NCI-H1105 (cell line): Measurements from ENCODE around the gene FANCL.
"Not testable (repeated sequence)": the region's sequence is repeated elsewhere in the genome, so short reads cannot be mapped to it uniquely, and the experiment has no call there.

Experiments used
- DNase-seq: peaks from one replicate; lab custom pipeline; 2025; lab: John Stamatoyannopoulos, UW

Gene FANCL

DNA sequence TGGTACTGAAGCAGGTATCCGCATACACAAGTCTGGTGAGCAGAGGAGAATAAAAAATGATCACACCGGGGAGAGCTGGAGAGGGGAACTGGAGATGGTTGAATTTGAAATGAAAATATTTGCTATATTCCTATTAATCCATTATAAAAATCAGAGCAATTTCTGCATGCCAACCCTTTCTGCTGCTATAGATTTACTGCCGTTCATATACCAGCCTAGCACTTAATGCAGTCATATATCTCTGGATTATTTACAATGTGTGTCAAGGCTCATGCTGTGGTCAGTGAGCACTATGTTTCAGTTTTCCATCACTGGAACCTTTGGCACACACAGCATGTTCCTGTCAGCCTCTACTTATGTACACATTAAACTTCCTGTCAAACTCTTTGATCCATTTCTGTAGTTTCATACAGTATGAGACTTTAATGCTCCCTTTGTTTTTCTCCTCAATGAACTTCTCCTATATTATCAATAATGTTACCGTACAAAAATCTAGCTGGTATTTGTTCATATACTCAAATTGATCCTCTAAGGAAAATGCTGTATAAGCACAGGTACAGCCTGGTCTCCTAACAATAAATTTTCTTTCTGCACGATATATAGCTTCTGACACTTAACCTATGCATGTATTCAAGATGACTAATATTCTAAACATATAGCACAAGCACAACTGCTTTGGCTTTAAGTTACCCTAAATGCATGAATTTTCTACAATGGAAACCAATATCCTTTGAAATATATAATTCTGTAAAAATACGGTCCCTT lies 36.7 kb downstream of the FANCL start:
- DNase-seq = no peak

DNA sequence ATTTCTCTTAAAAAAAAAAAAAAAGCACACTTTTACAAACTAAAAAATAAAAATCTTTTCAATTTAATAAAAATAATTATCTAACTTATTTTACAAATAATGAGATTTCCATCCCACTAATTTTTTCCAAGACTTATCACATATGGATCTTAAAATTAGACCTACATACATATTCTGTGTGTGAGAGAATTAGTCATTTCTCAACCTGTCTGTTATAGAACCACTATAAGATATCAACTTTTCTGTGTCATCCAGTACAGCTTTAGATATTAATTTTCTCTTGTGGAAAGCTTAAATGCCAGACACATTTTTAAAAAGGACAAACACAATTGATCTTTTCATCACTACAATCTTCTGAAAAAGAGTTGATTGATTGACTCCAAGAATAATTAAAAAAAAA lies 38.1 kb downstream of the FANCL start:
- no peak for DNase-seq

- DNase-seq = no peak
Observed at GRCh38 chr2:58202404-58202803, 38.7 kb downstream of the FANCL start.

DNA sequence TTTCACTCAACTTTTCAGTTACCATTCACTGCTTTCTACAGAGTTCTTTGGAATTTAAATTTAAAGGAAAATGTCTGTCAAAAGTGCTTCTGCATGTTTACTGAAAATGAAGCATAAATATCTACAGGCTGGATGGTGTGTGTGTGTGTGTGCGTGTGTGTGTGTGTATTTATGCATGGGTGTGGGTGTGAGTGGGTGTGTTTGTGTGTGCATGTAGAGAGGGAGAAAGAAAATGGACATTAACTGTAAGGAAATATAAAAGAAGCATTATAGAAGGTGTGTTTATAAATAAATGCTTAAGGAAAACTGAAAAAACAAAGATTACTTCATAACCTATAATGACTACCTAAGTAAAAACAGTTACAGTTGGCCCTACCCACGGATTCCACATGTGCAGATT lies 43.2 kb downstream of the FANCL start:
- no peak for DNase-seq

GRCh38 chr2:58195662-58196061 lies 45.5 kb downstream of the FANCL start:
- DNase-seq = no peak

GRCh38 chr2:58194458-58194857 lies 46.7 kb downstream of the FANCL start:
- DNase-seq = no peak

DNA sequence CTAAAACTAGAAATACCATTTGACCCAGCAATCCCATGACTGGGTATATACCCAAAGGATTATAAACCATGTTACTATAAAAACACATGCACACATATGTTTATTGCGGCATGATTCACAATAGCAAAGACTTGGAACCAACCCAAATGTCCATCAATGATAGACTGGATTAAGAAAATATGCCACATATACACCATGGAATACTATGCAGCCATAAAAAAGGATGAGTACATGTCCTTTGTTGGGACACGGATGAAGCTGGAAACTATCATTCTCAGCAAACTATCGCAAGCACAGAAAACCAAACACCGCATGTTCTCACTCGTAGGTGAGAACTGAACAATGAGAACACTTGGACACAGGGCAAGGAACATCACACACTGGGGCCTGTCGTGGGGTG lies 54.1 kb downstream of the FANCL start:
- DNase-seq = not testable (repeated sequence)

- no peak for DNase-seq
Observed at GRCh38 chr2:58186501-58186900, 54.6 kb downstream of the FANCL start.

DNA sequence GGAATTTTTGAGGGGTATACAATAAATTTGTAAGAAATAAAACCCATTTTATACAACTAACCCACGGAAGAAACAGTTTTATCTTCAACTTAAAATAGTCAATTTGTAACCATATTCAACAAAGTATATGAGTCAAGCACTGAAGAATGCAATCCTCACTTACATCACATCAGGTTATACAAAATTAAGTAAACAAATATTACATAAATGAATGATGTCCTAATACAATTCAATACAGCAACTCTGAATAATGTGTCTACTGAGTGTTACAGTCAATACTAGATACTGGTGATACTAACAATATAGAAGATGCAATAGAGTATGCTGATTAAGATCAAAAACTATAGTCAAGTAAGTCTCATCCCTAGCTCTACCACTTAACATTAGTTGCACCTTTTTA lies 58.6 kb downstream of the FANCL start:
- no peak for DNase-seq

DNA sequence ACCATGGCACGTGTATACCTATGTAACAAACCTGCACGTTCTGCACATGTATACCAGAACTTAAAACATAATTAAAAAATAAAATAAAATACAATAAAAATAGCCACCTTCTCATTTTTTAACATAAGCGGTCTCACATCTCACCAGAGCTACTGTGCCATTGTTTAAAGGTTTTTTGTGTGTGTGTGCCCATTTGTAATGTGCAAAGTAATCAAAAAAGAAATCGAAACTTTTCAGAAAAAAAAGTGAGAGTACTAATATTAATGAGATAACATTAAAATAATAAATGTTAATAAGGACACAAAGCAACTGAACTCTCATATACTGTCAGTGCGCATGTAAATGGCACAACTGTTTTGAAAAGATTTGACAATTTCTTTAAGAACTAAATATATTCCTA lies 60.5 kb downstream of the FANCL start:
- DNase-seq = no peak

- not testable (repeated sequence) for DNase-seq
Observed at GRCh38 chr2:58180175-58180574, 61.0 kb downstream of the FANCL start.

DNA sequence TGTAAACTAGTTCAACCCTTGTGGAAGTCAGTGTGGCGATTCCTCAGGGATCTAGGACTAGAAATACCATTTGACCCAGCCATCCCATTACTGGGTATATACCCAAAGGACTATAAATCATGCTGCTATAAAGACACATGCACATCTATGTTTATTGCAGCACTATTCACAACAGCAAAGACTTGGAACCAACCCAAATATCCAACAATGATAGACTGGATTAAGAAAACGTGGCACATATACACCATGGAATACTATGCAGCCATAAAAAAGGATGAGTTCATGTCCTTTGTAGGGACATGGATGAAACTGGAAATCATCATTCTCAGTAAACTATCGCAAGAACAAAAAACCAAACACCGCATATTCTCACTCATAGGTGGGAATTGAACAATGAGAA lies 63.9 kb downstream of the FANCL start:
- not testable (repeated sequence) for DNase-seq

DNA sequence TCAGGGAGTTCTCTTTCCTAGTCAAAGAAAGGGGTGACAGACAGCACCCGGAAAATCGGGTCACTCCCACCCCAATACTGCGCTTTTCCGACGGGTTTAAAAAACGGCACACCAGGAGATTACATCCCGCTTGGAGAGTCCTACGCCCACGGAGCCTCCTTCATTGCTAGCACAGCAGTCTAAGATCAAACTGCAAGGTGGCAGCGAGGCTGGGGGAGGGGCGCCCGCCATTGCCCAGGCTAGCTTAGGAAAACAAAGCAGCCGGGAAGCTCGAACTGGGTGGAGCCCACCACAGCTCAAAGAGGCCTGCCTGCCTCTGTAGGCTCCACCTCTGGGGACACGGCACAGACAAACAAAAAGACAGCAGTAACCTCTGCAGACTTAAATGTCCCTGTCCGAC lies 69.3 kb downstream of the FANCL start:
- DNase-seq = not testable (repeated sequence)

DNA sequence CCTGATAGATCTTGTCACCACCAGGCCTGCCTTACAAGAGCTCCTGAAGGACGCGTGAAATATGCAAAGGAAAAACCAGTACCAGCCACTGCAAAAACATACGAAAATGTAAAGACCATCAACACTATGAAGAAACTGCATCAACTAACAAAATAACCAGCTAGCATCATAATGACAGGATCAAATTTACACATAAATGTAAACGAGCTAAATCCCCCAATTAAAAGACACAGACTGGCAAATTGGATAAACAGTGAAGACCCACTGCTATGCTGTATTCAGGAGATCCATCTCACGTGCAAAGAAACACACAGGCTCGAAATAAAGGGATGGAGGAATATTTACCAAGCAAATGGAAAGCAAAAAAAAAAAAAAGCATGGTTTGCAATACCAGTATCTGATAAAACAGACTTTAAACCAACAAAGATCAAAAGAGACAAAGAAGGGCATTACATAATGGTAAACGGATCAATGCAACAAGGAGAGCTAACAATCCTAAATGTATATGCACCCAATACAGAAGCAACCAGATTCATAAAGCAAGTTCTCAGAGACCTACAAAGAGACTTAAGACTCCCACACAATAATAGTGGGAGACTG lies 70.7 kb downstream of the FANCL start:
- DNase-seq = not testable (repeated sequence)

- not testable (repeated sequence) for DNase-seq
Observed at GRCh38 chr2:58169845-58170244, 71.3 kb downstream of the FANCL start.

- not testable (repeated sequence) for DNase-seq
Observed at GRCh38 chr2:58168130-58168529, 73.0 kb downstream of the FANCL start.

DNA sequence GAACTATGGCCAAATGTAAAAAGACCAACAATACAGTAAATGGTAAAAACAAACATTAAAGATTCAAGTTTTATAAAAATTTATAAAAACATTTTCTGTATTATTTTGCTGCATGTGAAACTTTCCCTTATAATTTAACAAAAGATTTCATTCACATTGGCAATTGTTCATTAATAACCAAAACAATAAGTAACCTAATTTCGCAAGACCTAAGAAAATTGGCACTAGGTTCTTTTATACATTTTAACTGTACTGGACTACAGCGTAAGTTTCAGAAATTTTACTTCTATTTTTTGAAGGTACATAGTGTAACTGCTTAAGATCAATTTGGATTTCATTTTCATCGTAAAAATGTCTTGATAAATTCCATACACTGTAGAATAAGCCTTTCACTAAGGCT lies 77.2 kb downstream of the FANCL start:
- no peak for DNase-seq

- no peak for DNase-seq
Observed at GRCh38 chr2:58158481-58158880, 82.6 kb downstream of the FANCL start.

DNA sequence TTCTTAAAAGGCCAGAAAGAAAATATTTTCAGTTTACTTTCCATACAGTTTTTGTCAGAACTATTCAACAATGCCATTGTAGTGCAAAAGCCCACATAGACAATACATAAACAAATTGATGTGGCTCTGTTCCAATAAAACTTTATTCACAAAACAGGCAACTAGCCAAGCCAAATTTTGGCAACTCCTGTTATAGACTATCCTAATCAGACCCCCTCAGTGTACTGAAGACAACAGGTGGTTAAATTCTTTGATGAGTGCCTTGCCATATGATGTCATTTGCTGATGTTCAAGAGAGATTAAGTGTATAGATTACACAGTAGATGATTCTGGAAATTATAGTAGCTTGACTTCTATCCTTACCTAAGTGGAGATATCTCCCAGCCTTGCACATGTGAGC lies 83.4 kb downstream of the FANCL start:
- DNase-seq = no peak

DNA sequence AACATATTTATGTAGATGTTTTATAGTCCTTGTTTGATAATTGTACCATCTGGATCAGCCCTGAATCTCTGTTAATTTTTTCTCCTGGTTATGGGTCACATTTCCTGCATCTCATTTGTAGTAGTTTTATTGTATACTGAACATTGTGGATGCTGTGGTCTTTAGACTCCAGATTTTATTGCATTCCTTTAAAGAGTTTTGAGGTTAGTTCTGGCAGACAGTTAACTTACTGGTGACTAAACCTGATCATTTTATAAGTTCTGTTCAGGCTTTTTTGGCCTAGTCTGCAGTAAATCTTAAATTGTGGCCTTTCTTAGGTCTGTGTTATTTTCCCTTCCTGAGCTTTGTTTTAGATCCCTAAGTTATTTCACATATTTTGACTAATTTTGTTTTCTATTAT lies 84.3 kb downstream of the FANCL start:
- no peak for DNase-seq

GRCh38 chr2:58155160-58155778 lies 85.9 kb downstream of the FANCL start:
- DNase-seq = no peak

- no peak for DNase-seq
Observed at GRCh38 chr2:58146707-58147106, 94.4 kb downstream of the FANCL start.

DNA sequence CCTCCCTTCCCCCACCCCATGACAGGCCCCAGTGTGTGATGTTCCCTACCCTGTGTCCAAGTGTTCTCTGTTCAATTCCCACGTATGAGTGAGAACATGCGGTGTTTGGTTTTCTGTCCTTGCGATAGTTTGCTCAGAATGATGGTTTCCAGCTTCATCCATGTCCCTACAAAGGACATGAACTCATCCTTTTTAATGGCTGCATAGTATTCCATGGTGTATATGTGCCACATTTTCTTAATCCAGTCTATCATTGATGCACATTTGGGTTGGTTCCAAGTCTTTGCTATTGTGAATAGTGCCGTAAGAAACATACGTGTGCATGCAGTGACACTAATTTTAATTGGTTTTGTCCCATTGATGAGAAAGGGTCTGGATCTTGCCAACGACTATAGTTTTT lies 95.4 kb downstream of the FANCL start:
- not testable (repeated sequence) for DNase-seq
